Endodermal cell (in vitro differentiated cells): ENCODE results near the gene TREML1. TPM values are rescaled to one million over a fixed set of nuclear protein-coding genes. Genes with fewer than 3 reads are reported as not detected.
"Not testable (repeated sequence)": the region's sequence is repeated elsewhere in the genome, so short reads cannot be mapped to it uniquely, and the experiment has no call there.

Experiments used
- DNase-seq: peaks from one replicate; pipeline ENCODE4 v3.0.0-alpha.2; 2017
- H3K27ac ChIP-seq: 2 replicates; pipeline ENCODE4 v1.5.1; 2013; ENCODE audit warnings: mild to moderate bottlenecking, low read depth, low read length, moderate library complexity
- H3K27me3 ChIP-seq: 2 replicates; pipeline ENCODE4 v1.6.1; 2013; ENCODE audit warnings: mild to moderate bottlenecking, low read length, moderate library complexity; ENCODE audit not compliant: insufficient read depth, control insufficient read depth, poor library complexity, severe bottlenecking
- H3K36me3 ChIP-seq: 2 replicates; pipeline ENCODE4 v1.7.0; 2013; ENCODE audit warnings: mild to moderate bottlenecking, low read length, moderate library complexity; ENCODE audit not compliant: control insufficient read depth, insufficient read depth
- H3K4me1 ChIP-seq: one replicate; pipeline ENCODE4 v1.7.0; 2013; ENCODE audit warnings: low read length; ENCODE audit not compliant: control insufficient read depth, insufficient read depth
- H3K4me3 ChIP-seq: 2 replicates; pipeline ENCODE4 v1.5.1; 2013; ENCODE audit warnings: mild to moderate bottlenecking, low read length, moderate library complexity
- H3K9ac ChIP-seq: 2 replicates; pipeline ENCODE4 v1.6.1; 2013; ENCODE audit warnings: mild to moderate bottlenecking, low read length, moderate library complexity; ENCODE audit not compliant: poor library complexity, severe bottlenecking; ENCODE audit errors: extremely low read depth
- H3K9me3 ChIP-seq: 2 replicates; pipeline ENCODE4 v1.6.1; 2013; ENCODE audit warnings: mild to moderate bottlenecking, low read length, moderate library complexity; ENCODE audit not compliant: control insufficient read depth
- H3K27ac Mint-ChIP-seq: 2 replicates; pipeline ENCODE4 v1.8.0; 2020; ENCODE audit warnings: mixed read lengths
- H3K27me3 Mint-ChIP-seq: 2 replicates; pipeline ENCODE4 v1.8.0; 2021; ENCODE audit warnings: mild to moderate bottlenecking, mixed read lengths; ENCODE audit not compliant: insufficient read depth
- H3K36me3 Mint-ChIP-seq: 2 replicates; pipeline ENCODE4 v1.8.0; 2020; ENCODE audit warnings: low read depth, mixed read lengths
- H3K4me1 Mint-ChIP-seq: 2 replicates; pipeline ENCODE4 v1.8.0; 2020; ENCODE audit warnings: mixed read lengths
- H3K4me3 Mint-ChIP-seq: 2 replicates; pipeline ENCODE4 v1.8.0; 2020; ENCODE audit warnings: mild to moderate bottlenecking, moderate library complexity, mixed read lengths
- H3K9me3 Mint-ChIP-seq: 2 replicates; pipeline ENCODE4 v1.8.0; 2020; ENCODE audit warnings: mild to moderate bottlenecking, mixed read lengths
- WGBS, 2 experiments: methylation state at CpG; one replicate each; pipeline versions ENCODE4 v1.1.5 to v1.1.7; 2013; ENCODE audit warnings: missing lambda C conversion rate in 2 of 2, mixed read lengths in 1 of 2; ENCODE audit not compliant: insufficient coverage in 1 of 2, insufficient read length in 1 of 2; 5-methylcytosine and 5-hydroxymethylcytosine counted together
- total RNA-seq, 2 donors: library from RNA; stranded (reverse); fragmentation: NEBNext Ultra II Directional in 1 of 2; extraction: Animal tissue kit (Norgen Biotek cat#: 25700) in 1 of 2; gene quantifications; 2 replicates in 1 of 2; 3 replicates in 1 of 2; pipeline ENCODE4 v1.2.1, GENCODE V29; 2021
- TF ChIP-seq, protein P1 (sequence below): fragments of 200-600 bp; sonication (generic); conservative IDR thresholded peaks from 2 replicates; pipeline ENCODE4 v1.5.0; 2021; ENCODE audit warnings: antibody characterized with exemption, mild to moderate bottlenecking

TREML1 gene
- total RNA-seq, 2 donors from 2014 or later, result 0.31 to 0.53 TPM

GRCh38 chr6:41191569-41191968, 37.4 kb upstream of the TREML1 start:
- peaks cover 17% of the 10 kb centered on the region for H3K9me3 ChIP-seq
- H3K27ac ChIP-seq, result no peak overlapping the region
- Mint-ChIP-seq H3K9me3 (peaks cover 15% of the 10 kb centered on the region), H3K27me3 (peaks cover 27% of the 10 kb centered on the region), H3K27ac (no peak overlapping the region), H3K4me3 (no peak overlapping the region), H3K4me1 (peaks cover 11% of the 10 kb centered on the region), H3K36me3 (no peaks in the 10 kb centered on the region)
- H3K27me3 ChIP-seq, result peaks cover 14% of the 10 kb centered on the region
- H3K36me3 ChIP-seq, result no peaks in the 10 kb centered on the region
- no peak overlapping the region for H3K9ac ChIP-seq
- H3K4me3 ChIP-seq, result no peak overlapping the region
- TF ChIP-seq, protein P1, sequence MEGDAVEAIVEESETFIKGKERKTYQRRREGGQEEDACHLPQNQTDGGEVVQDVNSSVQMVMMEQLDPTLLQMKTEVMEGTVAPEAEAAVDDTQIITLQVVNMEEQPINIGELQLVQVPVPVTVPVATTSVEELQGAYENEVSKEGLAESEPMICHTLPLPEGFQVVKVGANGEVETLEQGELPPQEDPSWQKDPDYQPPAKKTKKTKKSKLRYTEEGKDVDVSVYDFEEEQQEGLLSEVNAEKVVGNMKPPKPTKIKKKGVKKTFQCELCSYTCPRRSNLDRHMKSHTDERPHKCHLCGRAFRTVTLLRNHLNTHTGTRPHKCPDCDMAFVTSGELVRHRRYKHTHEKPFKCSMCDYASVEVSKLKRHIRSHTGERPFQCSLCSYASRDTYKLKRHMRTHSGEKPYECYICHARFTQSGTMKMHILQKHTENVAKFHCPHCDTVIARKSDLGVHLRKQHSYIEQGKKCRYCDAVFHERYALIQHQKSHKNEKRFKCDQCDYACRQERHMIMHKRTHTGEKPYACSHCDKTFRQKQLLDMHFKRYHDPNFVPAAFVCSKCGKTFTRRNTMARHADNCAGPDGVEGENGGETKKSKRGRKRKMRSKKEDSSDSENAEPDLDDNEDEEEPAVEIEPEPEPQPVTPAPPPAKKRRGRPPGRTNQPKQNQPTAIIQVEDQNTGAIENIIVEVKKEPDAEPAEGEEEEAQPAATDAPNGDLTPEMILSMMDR, result peak; percentile 88
- DNase-seq, result peak; percentile 92
- peaks cover 3% of the 10 kb centered on the region for H3K4me1 ChIP-seq
- 32 to 39% methylated on average over 3 to 6 of the region's 6 CpGs for WGBS, 2 experiments

- DNase-seq, result no peak
- TF ChIP-seq, protein P1, result no peak
- Mint-ChIP-seq H3K27ac (no peak overlapping the region), H3K27me3 (peaks cover 22% of the 10 kb centered on the region), H3K4me3 (no peak overlapping the region), H3K9me3 (peaks cover 15% of the 10 kb centered on the region), H3K36me3 (no peaks in the 10 kb centered on the region), H3K4me1 (peaks cover 11% of the 10 kb centered on the region)
- Histone ChIP-seq H3K9ac (no peak overlapping the region), H3K4me3 (peak overlapping the region; percentile 8), H3K4me1 (peaks cover 3% of the 10 kb centered on the region), H3K9me3 (peaks cover 17% of the 10 kb centered on the region), H3K36me3 (no peaks in the 10 kb centered on the region), H3K27ac (no peak overlapping the region), H3K27me3 (peaks cover 7% of the 10 kb centered on the region)
- WGBS, 2 experiments, result 92% methylated on average over 3 of the region's 3 CpGs; no CpG with 5 or more reads in 1 of the 2 experiments
These were observed 36.6 kb upstream of the TREML1 start for GRCh38 chr6:41190791-41191190.

DNA sequence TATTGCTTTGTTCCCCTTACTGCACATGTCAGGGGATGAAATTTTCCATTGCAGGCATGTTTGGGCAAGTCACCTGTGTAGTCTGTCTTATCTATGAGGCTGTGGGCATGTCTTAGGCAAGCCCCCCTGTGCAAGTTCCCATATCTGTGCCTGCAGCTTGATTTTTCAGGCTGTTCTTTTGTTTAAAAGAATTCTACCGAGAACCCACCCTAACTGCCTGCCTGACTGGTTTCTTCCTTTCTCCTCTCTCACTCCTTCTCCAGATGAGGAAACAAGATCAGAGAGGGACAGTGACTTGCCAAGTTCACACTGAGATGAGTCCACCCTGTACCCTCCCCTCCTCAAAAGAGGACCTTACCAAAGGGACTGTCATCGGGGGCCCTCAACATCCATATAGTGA, 35.8 kb upstream of the TREML1 start:
- TF ChIP-seq, protein P1, result no peak
- Histone ChIP-seq H3K4me3 (peak overlapping the region; percentile 56), H3K36me3 (no peaks in the 10 kb centered on the region), H3K27ac (no peak overlapping the region), H3K9me3 (peaks cover 17% of the 10 kb centered on the region), H3K9ac (no peak overlapping the region), H3K4me1 (peaks cover 3% of the 10 kb centered on the region), H3K27me3 (no peaks in the 10 kb centered on the region)
- Mint-ChIP-seq H3K36me3 (no peaks in the 10 kb centered on the region), H3K27ac (no peak overlapping the region), H3K9me3 (peaks cover 15% of the 10 kb centered on the region), H3K4me1 (peaks cover 11% of the 10 kb centered on the region), H3K27me3 (peaks cover 15% of the 10 kb centered on the region), H3K4me3 (no peak overlapping the region)
- no peak for DNase-seq
- WGBS, 2 experiments, result 93 to 100% methylated on average over 1 to 2 of the region's 2 CpGs

GRCh38 chr6:41189046-41189445, 34.9 kb upstream of the TREML1 start:
- not testable (repeated sequence) for H3K27me3 Mint-ChIP-seq, H3K4me3 Mint-ChIP-seq, H3K27ac ChIP-seq, H3K36me3 Mint-ChIP-seq, H3K27ac Mint-ChIP-seq, H3K27me3 ChIP-seq, DNase-seq, H3K36me3 ChIP-seq, H3K9ac ChIP-seq, H3K4me1 ChIP-seq
- peaks cover 17% of the 10 kb centered on the region for H3K9me3 ChIP-seq
- H3K4me3 ChIP-seq, result peak overlapping the region; percentile 56
- H3K4me1 Mint-ChIP-seq, result peaks cover 11% of the 10 kb centered on the region
- H3K9me3 Mint-ChIP-seq, result peaks cover 15% of the 10 kb centered on the region
